Measurements from ENCODE around the gene MTX1.

GRCh38 chr1:155226188-155226909 lies 17.9 kb downstream of the MTX1 start:
- peak; percentile 49 to 82 (median 61) for TF ChIP-seq CTCF (IDR thresholded peaks at IDR 0.05 in 2 of 3, conservative IDR thresholded peaks at IDR 0.05 in 1 of 3; ENCODE audit: borderline replicate concordance in 1 of 3, insufficient read depth in 1 of 3, low read depth in 2 of 3, low read length in 2 of 3)
- TF ChIP-seq EZH2phosphoT487 (IDR thresholded peaks at IDR 0.05; ENCODE audit: borderline replicate concordance): no peak
- TF ChIP-seq SRF (IDR thresholded peaks at IDR 0.05; ENCODE audit: low read depth): no peak
- TF ChIP-seq FOSL1 (IDR thresholded peaks at IDR 0.05; ENCODE audit: low read depth): no peak
